GM19035 (cell line): ENCODE results near the gene OR2AT4.

Source experiments
- ATAC-seq: cut with Tn5 transposase; IDR thresholded peaks from one replicate; pipeline ENCODE4 v1.9.1; 2021; ENCODE audit not compliant: unreplicated experiment

The OR2AT4 gene

GRCh38 chr11:75031771-75032549 lies 64.7 kb downstream of the OR2AT4 start:
- ATAC-seq, result no peak
